Measurements from ENCODE around the gene ZNF479.

DNA sequence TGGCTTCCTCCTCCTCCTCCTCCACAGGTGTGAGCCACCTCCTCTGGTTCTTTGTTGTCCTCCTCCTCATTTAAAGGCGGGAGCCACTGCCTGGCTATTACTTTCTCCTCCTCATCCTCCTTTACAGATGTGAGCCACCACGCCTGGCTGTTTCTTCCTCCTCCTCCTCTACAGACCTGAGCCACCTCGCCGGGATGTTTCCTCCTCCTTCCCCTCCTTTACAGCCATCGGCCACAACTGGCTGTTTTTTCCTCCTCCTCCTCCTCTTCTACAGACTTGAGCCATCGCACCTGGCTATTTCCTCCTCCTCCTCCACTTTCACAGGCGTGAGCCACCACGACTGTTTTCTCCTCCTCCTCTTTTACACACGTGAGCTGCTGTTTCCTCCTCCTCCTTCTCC lies 49.0 kb upstream of the ZNF479 start:
- TF ChIP-seq, protein P1, sequence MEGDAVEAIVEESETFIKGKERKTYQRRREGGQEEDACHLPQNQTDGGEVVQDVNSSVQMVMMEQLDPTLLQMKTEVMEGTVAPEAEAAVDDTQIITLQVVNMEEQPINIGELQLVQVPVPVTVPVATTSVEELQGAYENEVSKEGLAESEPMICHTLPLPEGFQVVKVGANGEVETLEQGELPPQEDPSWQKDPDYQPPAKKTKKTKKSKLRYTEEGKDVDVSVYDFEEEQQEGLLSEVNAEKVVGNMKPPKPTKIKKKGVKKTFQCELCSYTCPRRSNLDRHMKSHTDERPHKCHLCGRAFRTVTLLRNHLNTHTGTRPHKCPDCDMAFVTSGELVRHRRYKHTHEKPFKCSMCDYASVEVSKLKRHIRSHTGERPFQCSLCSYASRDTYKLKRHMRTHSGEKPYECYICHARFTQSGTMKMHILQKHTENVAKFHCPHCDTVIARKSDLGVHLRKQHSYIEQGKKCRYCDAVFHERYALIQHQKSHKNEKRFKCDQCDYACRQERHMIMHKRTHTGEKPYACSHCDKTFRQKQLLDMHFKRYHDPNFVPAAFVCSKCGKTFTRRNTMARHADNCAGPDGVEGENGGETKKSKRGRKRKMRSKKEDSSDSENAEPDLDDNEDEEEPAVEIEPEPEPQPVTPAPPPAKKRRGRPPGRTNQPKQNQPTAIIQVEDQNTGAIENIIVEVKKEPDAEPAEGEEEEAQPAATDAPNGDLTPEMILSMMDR (IDR thresholded peaks at IDR 0.05; ENCODE audit: borderline replicate concordance, extremely low read depth, low read length, poor library complexity, severe bottlenecking), result no peak
- no peak for TF ChIP-seq EZH2 (IDR thresholded peaks at IDR 0.05; ENCODE audit: borderline replicate concordance, low read depth, low read length, severe bottlenecking)

Measured in DND-41 (cell line).